DMS114 treated with DMSO at 0.1 percent for 48 hours (cell line): ENCODE measurements around the gene CAV3.
"Not testable (repeated sequence)": the region's sequence is repeated elsewhere in the genome, so short reads cannot be mapped to it uniquely, and the experiment has no call there.

Source experiments
- DNase-seq: peaks from one replicate; lab custom pipeline; 2025; ENCODE audit not compliant: unreplicated experiment; lab: John Stamatoyannopoulos, UW

Gene CAV3

DNA sequence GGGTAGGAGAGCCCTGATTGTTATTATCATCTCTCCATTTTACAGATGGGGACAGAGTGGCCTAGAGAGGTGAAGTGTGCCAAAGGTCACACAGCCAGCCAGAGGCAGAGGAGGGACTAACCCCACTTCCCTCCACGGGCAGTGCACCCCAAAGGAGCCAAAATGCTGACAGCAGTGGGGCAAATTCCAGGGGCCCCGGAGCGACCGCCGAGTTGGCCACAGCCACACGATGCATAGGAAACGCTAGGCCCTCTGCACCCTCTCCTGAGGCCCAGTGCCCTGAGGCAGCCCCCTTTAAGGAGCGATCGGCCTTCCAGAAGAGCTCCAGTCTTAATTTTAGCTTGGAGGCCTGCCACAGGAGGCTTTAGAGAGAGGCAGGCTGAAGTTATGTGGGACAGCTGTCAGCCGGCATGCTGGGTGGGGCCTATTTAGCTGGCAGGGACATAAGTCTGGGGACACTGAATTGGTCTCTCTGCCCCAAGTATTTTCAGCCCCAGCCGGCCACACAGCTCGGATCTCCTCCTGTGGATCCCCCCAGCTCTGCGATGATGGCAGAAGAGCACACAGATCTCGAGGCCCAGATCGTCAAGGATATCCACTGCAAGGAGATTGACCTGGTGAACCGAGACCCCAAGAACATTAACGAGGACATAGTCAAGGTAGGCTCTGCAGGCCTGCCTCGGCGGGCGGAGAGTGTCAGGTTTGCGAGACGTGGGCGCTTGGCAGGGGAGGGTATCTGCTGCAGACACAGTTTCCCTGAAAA lies at the start of gene CAV3:
TSS of gene CAV3 (plus strand) at position 471 of the 763 bp plus-strand sequence. CDS start at position 546, 75 bp downstream.
- DNase-seq: no peak

DNA sequence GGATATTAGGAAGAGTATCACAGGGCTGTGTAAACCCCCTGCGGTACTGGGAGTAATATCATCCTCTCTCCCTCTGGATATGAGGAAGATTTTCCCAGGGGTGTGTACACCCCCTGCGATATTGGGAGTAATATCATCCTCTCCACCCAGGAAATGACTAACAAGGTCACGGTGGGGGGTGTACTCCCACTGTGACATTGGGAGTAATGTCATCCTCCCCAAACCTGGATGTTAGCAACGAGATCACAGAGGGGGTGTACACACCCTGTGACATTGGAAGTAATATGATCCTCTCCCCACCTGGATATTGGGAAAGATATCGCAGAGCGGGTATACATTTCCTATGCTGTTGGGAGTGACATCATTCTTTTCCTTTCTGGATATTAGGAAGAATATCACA lies 48.6 kb upstream of the CAV3 start:
- DNase-seq: not testable (repeated sequence)

DNA sequence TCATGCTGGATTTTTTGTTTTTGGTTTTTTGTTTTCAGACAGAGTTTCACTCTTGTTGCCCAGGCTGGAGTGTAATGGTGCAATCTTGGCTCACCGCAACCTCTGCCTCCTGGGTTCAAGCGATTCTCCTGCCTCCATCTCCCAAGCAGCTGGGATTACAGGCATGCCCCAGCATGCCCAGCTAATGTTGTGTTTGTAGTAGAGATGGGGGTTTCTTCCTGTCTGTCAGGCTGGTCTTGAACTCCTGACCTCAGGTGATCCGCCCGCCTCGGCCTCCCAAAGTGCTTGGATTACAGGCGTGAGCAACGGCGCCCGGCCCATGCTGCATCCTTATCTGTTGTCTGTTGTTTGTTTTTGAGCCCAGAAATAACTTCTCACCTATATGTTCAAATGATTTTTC lies 42.3 kb upstream of the CAV3 start:
- DNase-seq: not testable (repeated sequence)

DNA sequence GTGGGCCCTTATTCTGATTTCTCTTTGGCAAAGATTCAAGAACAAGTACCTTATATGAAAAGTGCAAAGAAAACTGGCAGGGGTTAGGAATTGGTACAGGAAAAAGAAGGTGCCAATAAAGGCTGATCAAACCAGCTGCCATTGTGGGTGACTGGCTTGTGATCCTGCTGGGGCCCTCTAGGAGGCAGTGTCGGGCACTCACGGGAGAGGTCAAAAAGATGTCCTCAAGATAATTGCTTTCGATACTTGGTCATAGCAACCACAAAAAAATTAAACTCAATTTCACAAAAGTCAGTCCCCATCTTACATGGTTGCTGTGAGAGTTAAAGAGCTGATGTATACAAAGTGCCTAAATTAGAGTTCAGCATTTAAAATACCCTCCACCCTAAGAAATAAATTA lies 31.0 kb upstream of the CAV3 start:
- DNase-seq: no peak

DNA sequence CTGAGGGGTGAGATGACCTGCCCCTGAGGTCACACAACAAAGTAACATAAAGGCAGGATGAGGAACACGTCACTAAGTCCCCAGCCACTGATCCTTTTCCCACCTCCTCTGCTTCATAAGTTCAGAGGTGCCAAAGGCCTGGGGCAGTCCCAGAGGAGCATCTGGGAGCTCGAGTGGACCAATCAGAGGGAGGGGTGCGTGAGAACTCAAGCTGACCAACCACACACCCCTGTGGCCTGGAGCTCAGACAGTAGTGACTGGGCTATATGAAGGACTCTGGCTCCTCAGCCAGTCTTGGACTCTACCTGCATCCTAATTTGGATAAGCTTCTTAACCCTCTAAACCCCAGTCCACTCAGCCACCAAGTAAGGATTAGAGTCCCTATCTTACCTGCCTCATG lies 28.0 kb upstream of the CAV3 start:
- no peak for DNase-seq

DNA sequence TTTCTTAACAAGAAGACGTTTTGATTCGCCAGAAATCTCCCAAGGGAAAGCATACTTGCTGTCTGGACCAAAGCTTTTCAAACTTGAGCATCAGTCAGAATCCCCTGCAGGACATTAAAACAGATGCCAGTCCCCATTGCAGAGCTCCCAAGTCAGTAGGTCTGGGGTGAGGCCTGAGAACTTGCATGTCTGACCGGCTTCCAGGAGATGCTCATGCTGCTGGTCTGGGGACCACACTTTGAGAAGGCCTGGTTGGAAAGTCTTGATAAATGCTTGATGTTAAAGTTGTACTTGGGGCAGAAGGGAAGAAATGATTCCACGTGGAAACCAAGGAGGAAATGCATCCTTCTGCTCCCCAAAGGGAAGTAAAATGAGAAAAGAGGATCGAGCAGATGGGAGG lies 24.3 kb upstream of the CAV3 start:
- no peak for DNase-seq

DNA sequence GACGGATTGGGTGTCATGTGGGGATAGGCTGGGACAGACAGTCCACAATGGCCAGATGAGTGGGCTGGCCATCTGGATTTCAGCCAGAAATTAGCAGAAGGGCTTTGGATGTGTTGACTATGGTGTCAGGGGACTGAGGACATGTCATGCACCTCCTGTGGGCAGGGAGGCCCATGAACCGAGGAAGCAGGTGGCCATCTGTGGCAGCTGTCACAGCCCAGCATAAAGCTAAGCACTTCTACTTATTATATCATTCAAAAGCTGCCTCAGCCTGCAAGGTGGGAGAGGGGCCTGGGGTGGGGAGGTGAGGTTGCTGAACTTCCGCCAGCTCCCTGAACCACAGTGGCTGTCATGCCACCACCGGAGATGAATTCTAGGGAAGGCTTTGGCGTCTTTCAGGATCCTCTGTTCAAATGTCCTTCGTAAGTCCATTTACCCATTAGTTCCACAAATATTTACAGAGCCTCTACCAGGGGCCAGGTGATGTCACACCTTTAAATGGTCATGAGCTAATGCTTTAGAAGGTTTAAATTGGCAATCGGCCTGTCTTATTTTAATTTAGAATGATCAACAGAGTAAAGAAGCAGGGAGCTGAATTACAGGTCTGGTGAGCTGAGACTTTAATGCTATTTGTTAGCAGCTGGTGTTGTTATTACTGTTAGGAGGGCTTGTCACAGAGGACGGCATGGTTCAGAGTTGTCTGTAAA lies 23.6 kb upstream of the CAV3 start:
- DNase-seq: no peak

DNA sequence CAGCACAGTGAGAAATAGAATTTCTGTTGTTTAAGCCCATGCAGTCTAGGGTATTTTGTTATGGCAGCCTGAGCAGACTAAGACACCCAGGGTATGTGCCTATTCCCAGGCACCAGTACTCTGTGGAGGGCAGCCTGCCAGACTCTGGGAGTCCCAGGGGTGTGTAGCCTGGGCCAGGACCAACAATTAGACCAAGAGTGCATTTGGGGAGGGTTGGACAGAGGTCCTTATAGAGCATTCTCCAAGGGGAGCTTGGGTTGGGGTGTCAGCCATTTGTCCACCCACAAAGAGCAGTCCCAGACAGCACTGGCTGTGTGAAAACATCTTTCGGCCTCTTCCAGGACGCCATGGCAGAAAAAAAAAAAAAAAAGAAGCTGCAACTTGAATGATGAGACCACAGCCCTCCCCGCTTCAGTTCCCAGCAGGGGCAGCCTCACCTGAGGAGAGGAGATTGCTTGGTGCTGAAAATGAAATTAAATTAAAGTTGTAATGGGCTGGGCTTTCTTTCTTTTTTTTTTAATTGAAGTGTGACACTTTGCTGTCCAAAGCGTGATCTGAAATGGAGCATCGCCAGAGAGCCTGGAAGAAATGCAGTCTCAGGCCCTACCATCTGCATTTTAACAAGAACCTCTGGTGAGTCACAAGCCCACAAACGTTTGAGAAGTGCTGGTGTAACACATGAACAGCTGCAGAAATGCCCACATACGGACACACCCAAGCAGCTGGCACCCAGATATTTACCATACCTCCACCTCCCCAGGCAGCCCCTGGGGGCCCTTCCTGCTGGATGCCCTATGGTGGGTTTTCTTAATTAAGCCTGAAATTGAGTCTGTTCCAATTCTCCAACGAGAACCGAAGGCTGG lies 21.3 kb upstream of the CAV3 start:
- no peak for DNase-seq

DNA sequence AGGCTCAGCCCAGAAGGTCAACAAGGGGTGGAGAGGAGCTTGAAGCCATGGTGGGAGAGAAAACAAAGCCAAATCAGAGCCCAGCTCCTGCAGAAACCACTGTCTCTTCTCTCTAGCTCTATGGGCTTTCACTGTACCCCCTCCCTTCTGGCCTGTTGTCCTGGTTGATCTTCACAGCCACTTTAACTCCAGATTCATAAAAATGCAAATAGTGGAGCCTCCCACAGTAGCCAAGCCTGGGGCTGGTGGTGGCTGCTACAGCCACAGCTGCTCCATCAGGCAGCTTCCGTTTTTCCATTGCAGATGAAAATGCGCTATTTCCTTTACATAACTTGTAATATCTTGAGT lies 20.7 kb upstream of the CAV3 start:
- no peak for DNase-seq

DNA sequence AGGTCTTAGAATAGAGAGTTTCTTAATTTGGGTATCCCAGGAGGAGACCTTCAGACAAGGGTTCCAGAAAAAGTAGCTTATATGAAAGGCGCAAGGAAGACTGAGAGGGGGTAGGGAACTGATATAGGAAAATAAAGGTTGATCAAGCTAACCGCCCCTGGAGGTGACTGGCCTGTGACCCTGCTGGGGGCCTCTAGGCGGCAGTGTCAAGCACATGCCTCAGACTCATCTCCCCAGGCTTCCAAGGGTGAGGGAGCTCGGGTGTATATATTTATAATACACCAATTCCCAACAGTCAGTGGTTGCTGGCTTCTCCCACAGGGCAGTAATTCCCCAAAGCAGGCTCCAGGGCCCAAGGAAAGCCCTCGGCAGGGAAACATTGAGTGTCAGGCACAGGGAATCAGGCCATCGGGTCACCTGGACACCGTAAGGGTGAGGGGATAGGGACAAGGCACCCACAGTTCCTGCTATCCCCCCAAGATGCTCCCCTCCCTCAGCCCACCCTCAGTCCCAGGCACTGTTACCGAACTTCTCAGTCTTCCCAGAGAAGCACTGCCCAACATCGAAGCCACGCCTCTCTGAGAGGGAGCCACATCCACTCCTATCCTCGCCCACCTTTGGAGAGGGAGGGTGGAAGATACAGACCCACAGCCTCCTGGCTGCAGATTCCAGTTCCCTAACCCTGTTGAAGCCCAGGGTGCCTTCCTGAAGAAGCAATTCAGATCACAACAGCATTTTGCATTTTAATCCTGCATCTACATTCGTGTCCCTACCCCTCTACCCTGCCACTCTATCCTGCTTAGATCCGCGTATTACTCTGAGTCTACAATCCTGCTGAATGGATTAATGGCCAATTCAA lies 19.5 kb upstream of the CAV3 start:
- DNase-seq: no peak

DNA sequence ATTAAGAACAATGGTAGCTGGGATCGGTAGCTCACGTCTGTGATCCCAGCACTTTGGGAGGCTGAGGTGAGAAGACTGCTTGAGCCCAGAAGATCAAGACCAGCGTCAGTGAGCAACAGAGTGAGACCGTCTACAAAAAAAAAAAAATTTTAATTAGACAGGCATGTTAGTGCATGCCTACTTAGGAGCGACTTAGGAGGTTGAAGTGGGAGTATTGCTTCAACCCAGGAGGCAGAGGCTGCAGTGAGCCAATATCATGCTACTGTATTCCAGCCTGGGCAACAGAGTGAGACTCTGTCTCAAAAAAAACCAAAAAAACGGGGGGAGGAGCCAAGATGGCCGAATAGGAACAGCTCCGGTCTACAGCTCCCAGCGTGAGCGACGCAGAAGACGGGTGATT lies 17.8 kb upstream of the CAV3 start:
- DNase-seq: not testable (repeated sequence)

DNA sequence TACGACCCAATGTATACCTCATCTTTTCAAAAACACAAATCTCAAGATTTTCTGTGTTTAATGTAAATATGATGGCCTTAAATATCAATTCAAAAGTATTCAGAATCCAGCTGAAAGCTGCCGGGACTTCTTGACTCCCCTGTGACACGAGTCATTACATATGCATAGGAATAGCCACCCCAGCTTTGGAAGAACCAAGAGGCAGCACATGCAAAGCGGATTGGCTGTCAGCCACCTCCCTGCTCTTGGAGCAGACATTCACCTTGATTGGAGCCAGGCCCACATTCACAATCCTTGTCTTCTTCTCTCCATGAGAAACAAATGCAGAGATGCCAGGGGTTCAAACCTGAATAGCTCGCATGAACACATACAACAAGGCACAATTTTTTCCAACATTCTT lies 10.8 kb upstream of the CAV3 start:
- no peak for DNase-seq

DNA sequence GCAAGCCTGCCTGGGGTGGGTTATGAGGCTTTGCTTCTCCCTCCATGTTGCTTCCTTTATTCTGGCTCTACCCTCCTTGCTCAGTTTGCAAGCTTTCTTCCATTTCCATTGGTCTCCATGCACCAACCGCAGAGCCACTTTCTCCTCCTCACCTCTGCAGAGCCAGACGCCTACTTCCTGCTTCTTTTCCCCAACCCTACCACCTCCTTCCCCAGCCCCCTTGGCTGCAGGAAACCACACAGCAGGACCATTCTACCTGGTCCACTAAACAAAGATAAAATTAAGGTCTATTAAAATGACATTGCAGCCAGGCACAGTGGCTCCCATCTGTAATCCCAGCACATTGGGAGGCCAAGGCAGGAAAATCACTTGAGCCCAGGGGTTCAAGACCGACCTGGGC lies 10.0 kb upstream of the CAV3 start:
- DNase-seq: no peak

DNA sequence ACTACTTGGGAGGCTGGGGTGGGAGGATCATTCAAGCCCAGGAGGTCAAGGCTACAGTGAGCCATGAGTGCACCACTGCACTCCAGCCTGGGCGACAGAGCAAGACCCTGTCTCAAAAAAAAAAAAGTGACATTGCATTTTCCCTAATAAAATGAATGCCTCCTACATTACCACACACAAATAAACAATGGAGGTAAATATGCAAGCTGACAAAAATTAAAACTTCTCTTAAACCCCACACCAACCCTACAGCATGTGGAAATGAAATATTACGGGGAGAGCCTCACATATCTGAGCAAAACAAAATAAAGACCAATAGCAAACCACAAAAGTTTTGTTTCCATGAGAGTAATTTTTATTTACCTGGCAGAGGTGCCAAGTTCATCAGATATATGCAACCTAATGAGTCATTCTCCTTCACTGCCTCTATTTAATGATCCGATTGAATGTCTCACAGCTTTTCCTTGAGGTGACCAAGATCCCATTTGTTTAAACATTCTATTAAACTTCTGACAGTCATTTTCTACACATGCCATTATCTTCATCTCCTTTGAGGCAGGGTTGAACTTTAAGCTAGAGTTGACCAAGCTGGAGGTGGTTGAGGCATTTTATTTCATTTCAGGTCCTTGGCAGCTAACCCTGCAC lies 9.4 kb upstream of the CAV3 start:
- DNase-seq: no peak

DNA sequence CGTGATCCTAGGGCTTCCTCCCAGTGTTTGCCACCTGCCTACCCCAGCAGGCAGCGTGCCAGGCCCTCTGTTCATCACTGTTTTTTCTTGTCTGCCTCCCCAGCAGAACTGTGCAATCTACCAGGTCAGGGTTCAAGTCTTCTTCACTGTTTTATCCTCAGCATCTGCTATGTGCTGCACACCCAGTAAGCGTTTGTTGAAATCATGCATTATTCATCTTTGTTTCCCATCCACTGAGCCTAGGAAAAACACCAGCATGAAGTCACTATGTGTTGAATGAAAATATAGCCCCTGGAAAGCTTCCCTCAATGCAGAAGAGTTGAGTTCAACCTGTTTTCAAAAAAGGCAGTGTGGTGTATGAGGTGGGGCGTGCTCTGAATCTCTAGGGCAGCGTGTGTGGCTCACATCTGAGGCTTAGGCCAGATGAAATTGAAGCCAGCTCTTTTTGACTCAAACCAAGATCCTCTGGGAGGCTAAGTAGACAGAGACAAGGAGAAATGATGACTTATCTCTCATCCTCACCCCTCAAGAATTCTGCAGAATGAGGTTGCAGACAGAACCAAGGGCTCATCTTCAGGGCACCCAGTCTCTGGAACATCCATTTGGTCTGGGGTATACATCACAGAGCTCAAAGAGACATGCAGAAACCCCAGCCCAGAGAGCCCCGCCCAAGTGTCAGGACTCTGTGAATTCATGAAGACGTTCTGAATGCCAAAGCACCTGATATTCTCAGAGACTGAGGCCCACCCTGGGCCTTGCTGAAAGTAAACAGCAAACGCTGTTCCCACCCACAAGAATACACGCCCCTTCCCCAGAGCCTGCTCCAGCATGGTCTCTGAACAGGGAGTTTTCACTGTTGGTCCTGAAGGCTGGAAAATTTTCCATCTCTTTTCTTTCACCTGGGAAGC lies 5.7 kb upstream of the CAV3 start:
- no peak for DNase-seq

DNA sequence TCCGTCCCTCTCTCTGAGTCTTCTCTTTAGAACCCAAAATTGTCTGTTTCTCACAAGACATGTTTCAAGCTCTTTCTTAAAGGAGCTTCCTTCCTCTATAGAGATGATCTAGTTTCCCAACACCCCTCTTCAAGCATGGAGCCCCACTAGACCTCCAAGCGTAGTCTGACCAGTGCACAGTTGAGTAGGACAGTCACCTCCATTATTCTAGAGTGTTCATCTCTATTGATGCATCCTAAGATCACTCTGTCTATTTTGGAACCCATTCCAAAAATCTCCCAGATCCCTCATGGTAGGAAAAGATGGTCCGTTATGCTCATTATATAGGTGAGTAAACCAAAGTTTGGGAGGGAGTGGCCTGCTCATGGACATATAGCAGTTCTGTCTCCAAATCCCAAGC lies 4.1 kb upstream of the CAV3 start:
- no peak for DNase-seq

DNA sequence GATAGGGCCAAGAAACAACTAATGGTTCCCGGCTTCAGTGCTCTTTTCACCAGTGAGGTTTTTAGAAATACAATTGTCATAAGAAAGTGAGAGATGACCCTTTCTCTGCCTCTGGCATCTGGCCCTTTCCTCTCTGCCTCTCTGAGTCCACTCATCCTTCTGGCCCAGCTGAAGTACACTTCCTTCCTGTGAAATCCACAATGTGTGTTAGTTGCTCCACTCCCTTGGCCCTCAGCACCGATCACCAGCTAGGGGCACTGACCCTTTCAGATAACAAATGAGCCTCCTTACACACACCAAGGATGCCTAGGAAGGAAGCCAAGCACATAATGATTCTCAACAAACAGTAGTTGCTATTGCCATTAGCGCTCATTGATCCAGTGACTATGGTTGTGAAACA lies 2.9 kb upstream of the CAV3 start:
- DNase-seq: no peak

DNA sequence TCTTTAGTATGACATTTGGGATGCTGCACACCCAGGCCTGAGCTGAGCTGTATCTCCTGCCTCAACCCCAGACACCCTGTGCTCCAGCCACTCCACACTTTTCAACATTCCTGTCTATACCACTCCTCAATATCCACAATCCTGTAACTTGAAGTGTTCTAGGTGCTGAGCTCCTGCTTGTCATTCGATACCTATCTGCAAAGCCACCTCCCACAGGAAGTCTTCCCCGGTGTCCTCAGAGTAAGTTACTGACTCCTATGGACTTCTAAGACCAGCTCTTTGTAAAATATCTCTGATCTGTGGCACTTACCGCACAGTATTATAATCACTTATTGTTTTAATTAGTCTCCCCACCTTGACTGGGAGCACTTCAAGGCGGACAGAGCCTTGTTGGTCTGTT lies 1.2 kb upstream of the CAV3 start:
- DNase-seq: no peak

DNA sequence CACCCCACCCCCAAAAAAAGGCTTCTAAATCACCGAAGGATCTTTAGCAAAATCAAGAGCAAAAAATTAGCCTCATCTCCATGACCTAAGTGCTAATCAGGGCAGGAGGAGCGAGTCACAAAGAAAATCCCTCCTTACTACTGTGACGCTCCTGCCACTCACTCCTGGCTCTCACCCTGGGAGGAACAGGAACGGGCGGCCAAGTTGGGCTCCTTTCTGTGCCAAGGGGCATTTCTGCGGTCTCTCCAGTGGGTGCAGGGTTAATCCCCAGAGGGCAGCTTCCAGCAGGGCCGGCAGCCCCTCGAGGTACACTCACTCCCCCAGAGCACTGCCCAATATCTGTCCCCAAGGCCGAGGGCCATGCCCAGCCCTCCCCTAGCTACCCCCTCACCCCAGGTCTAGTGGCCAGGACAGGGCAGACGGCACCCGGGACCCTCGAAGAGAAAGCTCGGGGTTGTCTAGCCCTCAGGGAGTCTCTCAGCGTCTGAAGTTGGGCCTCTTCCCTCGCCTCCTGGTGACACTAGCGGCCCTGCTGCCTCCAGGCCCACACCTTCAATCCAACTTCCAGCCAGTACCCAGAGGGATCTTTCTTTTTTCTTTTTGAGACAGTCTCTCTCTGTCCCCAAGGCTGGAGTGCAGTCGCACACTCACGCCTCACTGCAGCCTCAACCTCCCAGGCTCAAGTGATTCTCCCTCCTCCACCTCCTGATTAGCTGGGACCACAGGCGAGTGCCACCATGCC lies 706 bp downstream of the CAV3 start:
- DNase-seq: no peak
